ENCODE data around the gene RTBDN.
"Not testable (repeated sequence)": the region's sequence is repeated elsewhere in the genome, so short reads cannot be mapped to it uniquely, and the experiment has no call there.

RTBDN gene

GRCh38 chr19:12847159-12848139 lies 13.1 kb upstream of the RTBDN start:
- DNase-seq = peak; percentile 57

GRCh38 chr19:12846613-12847012 lies 12.2 kb upstream of the RTBDN start:
- not testable (repeated sequence) for DNase-seq

DNA sequence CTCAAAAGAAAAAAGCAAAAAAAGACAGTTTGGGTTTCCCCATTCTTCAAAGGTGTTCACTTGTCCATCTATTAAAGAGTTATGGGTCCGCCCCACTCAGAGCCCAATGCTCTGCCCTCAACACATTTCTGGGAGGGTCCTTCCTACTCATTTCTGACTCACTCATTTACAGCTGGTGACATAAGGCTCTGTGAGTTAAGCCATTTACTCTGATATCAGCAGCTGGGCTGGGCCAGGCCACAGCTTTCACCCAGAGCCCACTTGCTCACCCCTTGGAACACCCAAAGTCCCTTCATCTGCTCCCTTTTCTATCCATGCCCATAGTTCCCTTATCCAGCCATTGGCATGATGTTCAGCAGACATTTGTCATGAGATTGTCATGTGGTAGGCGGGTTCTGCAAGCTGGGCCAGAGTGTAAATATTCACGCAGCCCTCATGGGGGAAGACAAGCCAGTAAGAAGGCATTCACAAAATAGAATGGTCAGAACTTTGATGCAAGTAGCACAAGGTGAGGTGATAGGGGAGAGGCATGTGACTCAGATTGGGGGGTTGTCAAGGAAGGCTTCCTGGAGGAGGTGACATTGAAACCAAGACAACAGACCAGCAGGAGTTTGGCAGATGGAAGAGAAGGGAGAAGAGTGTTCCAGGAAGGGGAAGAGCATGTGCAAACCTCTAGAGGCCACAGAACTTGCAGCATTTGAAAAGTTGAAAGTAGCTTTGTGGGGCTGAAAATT lies 9.8 kb upstream of the RTBDN start:
- no peak for DNase-seq

GRCh38 chr19:12843328-12843727 lies 8.9 kb upstream of the RTBDN start:
- no peak for DNase-seq

GRCh38 chr19:12842511-12842910 lies 8.1 kb upstream of the RTBDN start:
- no peak for DNase-seq

- DNase-seq = no peak
Observed at GRCh38 chr19:12841094-12841493, 6.7 kb upstream of the RTBDN start.

DNA sequence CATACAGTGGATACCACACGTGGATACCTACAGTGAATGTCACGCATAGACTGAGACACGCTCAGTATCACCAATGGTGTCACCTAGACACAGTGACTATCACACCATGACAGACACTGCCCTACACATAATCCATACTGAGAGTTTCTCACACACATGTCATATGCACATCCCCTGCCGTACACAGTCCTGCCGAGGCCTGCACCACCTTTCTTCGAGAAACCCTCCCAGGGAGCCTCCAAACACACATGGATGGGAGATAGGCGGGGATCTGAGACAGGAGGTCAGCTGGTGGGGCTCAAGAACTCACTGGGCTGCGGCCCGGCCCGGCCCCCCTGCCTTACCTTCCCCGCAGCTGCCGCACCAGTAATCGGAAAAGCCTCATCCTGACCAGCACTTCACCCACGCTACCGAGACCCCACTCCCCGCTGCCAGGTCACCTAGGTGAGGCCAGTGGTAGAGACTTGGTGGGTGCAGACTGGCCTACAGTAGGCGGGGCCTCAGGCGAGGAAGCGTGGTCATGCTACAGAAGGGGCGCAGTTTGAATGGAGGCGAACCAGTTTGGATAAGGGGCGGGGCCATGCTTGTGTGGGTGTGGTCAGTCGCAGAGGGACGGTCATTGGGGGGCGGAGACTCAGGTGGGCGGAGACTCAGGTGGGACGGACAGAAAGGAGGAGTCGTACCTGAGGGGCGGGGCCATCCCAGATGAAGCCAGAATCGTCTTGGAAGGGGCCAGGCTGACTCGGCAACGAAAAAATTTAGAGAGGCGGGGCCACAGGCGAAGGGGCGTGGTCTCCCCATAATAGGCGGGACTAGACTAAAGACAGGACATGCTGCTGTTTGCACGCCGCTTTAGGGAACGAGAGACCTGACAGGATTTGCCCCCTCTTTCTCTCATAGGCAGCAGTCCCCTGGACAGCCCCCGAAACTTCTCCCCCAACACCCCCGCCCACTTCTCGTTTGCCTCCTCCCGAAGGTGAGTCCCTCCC lies 6.0 kb upstream of the RTBDN start:
- no peak for DNase-seq

DNA sequence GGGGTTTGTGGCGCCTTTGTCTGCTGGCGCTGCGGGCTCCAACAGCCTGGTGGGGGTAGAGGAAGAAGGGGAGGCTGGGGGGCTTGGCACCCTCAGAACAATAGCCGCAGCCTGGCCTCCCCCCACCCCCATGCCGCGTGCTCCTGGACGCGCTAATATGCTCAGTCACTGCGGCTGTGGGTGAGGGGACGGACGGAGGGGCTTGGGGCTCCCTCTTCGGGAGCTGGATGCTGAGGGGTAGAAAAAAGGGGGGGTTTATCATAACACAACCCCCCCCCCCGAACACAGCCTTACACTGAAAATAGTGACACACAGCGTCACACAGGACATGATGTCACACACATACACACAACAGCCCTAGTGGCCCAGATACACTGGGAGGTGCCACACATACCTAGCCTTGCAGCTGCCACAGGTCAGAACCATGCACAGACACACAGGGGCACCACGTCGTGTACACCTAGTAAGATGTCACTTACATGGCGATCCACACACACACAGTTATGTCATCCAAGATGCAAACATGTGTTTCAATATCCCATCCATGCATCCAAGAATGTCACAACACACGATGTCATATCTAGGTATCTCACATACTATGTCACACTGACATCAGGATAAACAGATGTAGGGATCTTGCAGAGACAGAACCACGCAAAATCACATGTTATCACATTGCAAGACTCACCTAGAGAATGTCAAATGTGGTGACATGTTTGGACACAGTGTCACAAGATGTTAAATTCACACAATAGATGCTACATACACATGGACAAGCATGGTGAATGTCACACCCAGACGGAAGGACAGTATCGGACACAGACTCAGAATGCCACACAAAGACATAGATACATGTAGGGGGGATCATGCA lies 4.7 kb upstream of the RTBDN start:
- no peak for DNase-seq

GRCh38 chr19:12838182-12838885 lies 4.0 kb upstream of the RTBDN start, which contains the start of gene MAST1:
Gene MAST1, plus strand, starts transcription at chr19:12838515. Its CDS starts 58 bp downstream, at chr19:12838573.
- DNase-seq = peak; percentile 68

GRCh38 chr19:12837225-12837624 lies 2.8 kb upstream of the RTBDN start:
- no peak for DNase-seq

DNA sequence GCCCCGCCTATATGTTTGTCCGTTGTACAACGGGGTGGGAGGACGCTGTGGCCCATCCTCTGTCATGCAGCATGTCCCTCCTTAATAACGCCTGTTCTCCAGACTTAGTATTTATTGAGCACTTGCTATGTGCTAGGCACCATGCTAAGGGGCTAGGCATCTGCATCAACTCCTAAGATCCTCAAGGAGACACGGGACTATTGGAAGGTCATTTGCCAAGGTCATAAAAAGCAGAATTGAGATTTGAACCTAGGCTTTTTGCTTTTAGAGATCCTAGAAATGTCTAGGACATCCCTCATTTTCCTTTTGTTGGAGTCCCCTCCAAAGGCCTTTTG lies 2.1 kb upstream of the RTBDN start:
- DNase-seq = no peak

DNA sequence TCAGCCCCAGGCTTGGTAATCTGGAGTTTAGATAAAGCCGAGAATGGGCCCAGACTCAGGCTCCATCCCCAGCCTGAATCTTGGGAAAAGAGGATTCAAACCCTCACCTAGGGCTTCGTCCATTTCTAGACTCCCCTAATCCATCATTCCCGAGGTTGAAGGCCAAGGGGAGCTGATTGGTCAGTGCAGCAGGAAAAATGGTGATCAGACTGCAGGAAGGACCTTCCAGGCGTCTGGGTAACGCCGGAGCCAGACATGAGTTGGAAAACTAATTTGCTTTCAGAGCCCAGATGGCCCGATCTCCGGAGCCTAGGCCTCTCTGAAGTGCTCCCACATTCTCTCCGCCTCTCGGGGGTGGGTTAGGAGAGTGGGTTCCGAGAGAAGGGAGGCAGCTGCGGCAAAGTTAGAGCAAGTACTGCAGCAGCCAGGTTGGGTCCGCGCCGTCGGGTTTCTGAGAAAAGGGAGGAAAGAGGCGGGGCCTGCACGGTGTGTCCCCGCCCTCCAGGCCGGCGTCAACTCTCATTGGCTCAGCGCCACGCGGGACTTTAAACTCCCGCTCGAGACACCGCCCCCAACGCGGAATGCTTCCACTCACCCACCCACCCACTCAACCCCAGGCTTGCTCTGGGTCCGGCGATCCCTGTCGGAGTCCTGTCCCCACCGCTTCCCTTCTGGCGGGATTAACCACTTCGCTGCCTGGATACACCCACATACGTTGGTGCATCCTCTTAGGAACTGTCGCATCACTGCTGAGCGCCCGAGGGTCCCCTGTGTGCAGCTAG lies 788 bp upstream of the RTBDN start:
- peak; percentile 62 for DNase-seq

GRCh38 chr19:12833738-12834565 lies 427 bp downstream of the RTBDN start:
- peak; percentile 53 for DNase-seq

DNA sequence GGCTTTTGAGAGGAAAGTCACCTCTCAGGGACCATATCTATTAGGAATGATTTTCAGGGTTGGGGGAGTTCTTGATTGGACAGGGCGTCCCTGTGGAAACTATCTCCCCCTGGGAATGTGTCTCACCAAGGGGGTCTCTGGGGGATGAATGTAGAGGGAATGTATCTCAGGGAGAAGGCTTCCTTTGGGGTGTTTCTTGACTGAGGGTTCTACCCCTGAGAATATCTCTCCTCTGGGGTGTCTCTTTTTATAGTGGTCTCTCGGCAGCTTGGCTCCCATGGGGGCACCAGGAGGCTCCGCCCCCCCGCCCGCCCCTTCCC lies 1.0 kb downstream of the RTBDN start:
- DNase-seq = no peak

GRCh38 chr19:12828494-12828893 lies 5.9 kb downstream of the RTBDN start:
- peak; percentile 76 for DNase-seq

DNA sequence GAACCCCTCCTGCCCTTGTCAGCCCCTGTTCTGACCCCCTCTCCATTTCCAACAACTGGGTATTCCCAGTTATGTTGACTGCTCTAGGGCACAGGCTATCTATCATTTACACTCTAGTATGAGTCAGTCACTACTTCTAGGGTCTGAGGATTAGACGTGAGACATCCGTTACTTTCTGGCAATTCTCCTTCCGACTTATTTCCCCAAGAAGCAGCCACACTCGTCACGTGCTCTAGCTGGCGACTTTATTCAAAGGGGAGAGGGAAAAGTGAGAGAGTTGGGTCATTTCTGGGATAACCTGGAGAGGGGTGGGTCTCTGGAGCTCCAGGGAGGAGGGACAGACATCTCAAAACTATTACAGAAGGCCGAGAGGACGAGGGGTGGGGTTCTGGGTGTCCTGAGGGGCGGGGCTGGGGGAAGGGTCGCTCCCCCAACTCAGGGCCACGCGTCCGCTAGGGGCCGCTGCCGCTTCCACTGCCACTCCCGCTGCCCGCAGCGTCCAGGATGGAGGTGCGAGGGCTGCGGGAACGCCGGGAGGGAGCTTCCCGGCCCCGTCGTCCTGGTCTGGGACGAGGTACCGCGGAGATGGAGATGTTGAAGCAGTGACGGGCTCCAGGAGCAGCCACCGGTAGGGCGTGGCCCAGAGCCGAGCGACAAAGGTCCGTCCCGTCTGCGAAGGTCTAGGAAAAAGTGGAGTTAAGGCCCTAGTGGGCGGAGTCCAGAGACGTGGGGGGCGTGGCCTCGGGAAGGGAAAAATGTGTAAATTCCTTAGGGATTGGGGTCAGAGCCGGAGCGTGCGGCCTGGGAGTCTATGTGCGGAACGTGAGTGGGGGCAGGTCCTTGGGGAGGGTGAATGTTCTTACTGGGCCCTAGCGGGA lies 8.9 kb downstream of the RTBDN start:
- DNase-seq = peak; percentile 14

DNA sequence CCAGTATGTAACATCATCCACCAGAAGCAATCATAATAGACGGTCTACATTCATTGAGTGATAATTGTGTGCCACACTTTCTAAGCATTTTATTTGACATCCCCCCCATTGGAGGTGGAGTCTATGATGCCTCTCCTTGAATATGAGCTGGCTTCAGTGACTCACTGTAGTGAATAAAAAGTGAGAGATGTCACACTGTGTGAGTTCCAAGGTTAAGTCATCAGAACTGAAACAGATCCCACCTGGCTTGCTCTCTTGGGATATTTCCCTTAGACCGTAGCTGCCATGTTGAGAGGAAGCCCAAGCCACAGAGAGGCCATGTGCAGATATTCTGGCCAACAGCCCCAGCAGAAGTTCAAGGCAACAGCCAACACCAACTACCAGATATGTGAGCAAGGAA lies 12.6 kb downstream of the RTBDN start:
- DNase-seq = no peak

GRCh38 chr19:12817810-12818209 lies 16.6 kb downstream of the RTBDN start:
- DNase-seq = not testable (repeated sequence)

Data from NCI-H1092 (cell line).